Right lobe of liver (tissue), 6 donors: ENCODE data around the gene BCOR. TPM values are rescaled to one million over a fixed set of nuclear protein-coding genes. Genes with fewer than 3 reads are reported as not detected.

Experiments used
- ATAC-seq, 4 donors: fragments of 200-7000 bp; cut with Tn5 transposase; one replicate each; pipeline ENCODE4 v1.9.1; 2020; ENCODE audit warnings: mild to moderate bottlenecking in 4 of 4, moderate library complexity in 4 of 4
- DNase-seq, 3 donors: peaks; one replicate each; pipeline ENCODE4 v3.0.0-alpha.2; 2020
- H3K27ac ChIP-seq, 3 donors: fragments of 200-600 bp; one replicate each; pipeline ENCODE4 v1.8.0; 2022
- H3K27me3 ChIP-seq, 2 donors: fragments of 200-600 bp; one replicate each; pipeline ENCODE4 v1.8.0; 2022
- H3K36me3 ChIP-seq, 4 donors: fragments of 200-600 bp; sonication (generic) in 1 of 4; one replicate each; pipeline versions ENCODE4 v1.5.1 to v1.8.0; 2017 to 2022; ENCODE audit warnings: control low read depth in 1 of 4
- H3K4me1 ChIP-seq, 4 donors: fragments of 200-600 bp; sonication (generic) in 1 of 4; one replicate each; pipeline versions ENCODE4 v1.5.1 to v1.8.0; 2017 to 2022; ENCODE audit warnings: control low read depth in 1 of 4
- H3K4me3 ChIP-seq, 3 donors: fragments of 200-600 bp; one replicate each; pipeline ENCODE4 v1.8.0; 2022
- H3K9me3 ChIP-seq, 4 donors: fragments of 200-600 bp; sonication (generic) in 1 of 4; one replicate each; pipeline versions ENCODE4 v1.5.1 to v1.8.0; 2017 to 2022; ENCODE audit warnings: control low read depth in 1 of 4
- CTCF ChIP-seq, 4 donors: fragments of 200-600 bp in 3 of 4; fragments of 450-650 bp in 1 of 4; IDR thresholded peaks; one replicate each; pipeline versions ENCODE4 v1.5.1 to v1.8.0; 2016 to 2022; ENCODE audit warnings: antibody characterized with exemption in 4 of 4, mild to moderate bottlenecking in 2 of 4
- POLR2A ChIP-seq: fragments of 450-650 bp; IDR thresholded peaks from one replicate; pipeline ENCODE4 v1.6.1; 2017; ENCODE audit warnings: antibody characterized with exemption, mild to moderate bottlenecking
- WGBS: methylation state at CpG from one replicate; pipeline ENCODE4 v1.1.6; 2018; ENCODE audit warnings: low coverage, low lambda C conversion rate; ENCODE audit not compliant: insufficient coverage; ENCODE audit errors: missing lambda C conversion rate; 5-methylcytosine and 5-hydroxymethylcytosine counted together
- intact Hi-C, 2 donors: fragments of 100-400 bp; cut with DNase I; formaldehyde crosslinking; loops; one replicate each; pipeline versions ENCODE4 v1.11.2 to v1.14.1; 2022
- total RNA-seq, 6 experiments: library from RNA; depleted of rRNA in 2 of 6; stranded (reverse); fragments of >200 nt in 2 of 6; fragmentation: NEBNext Ultra II Directional in 3 of 6; extraction: Animal tissue kit (Norgen Biotek cat#: 25700) in 3 of 6; gene quantifications; one replicate each; pipeline versions ENCODE4 v1.1.0 to v1.2.4, GENCODE V29; 2016 to 2023
- donor health status: DM: no; HTN: yes; CAD: no.
- donor health status: DM: no; HTN: no; CAD: no.
- donor health status: DM: no; HTN: no; CAD: no.
- donor health status: DM: no; HTN: yes; CAD: no.
- donor health status: DM: no; HTN: yes; CAD: no.

Gene BCOR
- total RNA-seq, 6 experiments from 2014 or later, result 9.4 to 16.6 (median 12.0) TPM

DNA sequence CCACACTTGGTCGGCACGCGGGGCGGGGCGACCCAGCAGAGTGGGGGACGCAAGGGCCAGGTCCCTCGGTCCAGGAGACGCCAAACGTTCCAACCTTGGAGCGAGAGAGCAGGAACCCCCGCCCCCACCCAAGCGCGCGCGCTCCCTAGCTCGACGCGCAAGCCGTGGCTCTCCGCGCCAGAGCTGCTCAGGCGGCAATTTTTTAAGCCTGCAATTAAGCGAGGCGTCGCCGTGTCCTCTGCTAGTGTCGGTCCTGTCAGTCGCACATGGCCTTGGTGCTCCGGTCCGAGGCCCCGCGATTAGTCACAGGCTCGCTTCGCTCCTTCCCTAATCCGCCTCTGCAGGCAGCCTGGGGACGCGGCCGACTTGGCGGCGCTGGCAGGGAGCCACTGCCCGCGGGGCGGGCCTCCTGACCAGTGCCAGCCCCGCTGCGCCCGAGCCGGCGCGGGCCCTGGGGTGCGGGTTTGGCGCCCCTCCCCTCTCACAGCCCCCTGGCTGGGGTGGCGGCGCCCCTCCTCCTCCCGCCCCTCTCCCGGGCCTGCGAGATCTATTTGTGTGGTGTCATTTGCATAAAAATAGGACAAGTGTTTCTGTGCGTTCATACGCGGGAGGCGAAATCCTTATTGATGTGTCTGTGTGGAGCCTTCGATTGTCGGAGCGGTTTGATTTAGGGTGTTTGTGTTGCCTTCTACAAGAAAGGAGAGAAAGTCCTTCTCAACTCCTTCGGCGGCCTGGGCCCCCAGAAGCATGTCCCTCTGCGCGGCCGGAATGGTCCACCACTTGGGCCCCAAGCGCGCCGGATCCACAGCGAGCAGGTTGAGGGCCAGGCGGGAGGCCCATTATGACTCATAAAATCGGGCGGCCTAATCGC, 9.8 kb upstream of the BCOR start:
- Histone ChIP-seq H3K27me3 (no peaks in the 10 kb centered on the region), H3K9me3 (no peaks in the 10 kb centered on the region), H3K4me3 (peak overlapping the region; percentile 33 to 63 (median 60)), H3K27ac (peak overlapping the region; percentile 60 to 91 (median 79)), H3K36me3 (no peaks in the 10 kb centered on the region), H3K4me1 (peaks cover 0 to 31% (median 3%) of the 10 kb centered on the region in 4 donors)
- intact Hi-C loops, result loop anchor here (5.0 to 10.0 kb wide), 2 partner anchors 45 to 47 kb away; no protein-coding TSS in a partner anchor
- WGBS, result 6% methylated on average over 9 of the region's 76 CpGs
- peak; percentile 73 to 78 (median 76) for DNase-seq
- ATAC-seq, result peak; percentile 23 to 40 (median 34)
- TF ChIP-seq CTCF (IDR thresholded peaks at IDR 0.05) (no peak), POLR2A (no peak)

DNA sequence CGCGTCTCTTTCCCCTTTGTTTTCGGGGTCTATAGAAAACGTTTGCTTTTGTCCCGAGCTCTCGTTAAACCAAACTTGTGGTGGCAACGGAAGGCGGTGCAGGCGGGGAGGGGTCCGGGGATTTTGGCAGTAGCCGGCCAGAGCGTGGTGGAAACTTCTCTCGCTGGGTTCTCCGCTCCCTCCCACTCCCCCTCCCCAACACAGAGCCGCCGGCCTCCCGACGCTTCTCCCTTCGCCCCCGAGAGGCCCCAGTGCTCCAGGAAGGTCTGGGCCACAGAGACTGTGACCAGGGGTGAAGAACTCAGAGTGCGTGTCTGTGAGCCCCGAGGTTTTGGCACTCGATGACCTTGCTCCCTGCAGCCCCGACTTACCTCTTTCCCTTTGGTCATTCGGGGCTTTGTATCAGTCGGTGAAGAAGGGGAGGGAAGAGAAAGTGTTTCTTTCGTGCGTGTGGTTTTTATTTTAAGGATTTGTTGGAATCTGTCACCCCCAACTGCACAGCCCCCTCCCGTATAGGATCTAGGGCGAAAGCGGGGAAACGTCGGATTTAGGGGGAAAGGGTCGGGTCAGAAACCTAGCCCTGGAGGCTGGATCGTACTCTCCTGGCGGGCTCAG, 9.0 kb upstream of the BCOR start:
- no peaks in the 10 kb centered on the region for H3K9me3 ChIP-seq
- DNase-seq (peak in 1 of 3 donors; percentile 47), ATAC-seq (no peak)
- peaks cover 0 to 31% (median 3%) of the 10 kb centered on the region in 4 donors for H3K4me1 ChIP-seq
- H3K36me3 ChIP-seq, result no peaks in the 10 kb centered on the region
- intact Hi-C loops, result loop anchor here (5.0 to 10.0 kb wide), 2 partner anchors 46 to 48 kb away; no protein-coding TSS in a partner anchor
- TF ChIP-seq POLR2A (no peak), CTCF (IDR thresholded peaks at IDR 0.05) (no peak)
- WGBS, result 3% methylated on average over 16 of the region's 36 CpGs
- H3K27ac ChIP-seq, result peak overlapping the region; percentile 79 to 91 (median 83)
- peak overlapping the region; percentile 40 to 63 (median 60) for H3K4me3 ChIP-seq
- H3K27me3 ChIP-seq, result no peaks in the 10 kb centered on the region

DNA sequence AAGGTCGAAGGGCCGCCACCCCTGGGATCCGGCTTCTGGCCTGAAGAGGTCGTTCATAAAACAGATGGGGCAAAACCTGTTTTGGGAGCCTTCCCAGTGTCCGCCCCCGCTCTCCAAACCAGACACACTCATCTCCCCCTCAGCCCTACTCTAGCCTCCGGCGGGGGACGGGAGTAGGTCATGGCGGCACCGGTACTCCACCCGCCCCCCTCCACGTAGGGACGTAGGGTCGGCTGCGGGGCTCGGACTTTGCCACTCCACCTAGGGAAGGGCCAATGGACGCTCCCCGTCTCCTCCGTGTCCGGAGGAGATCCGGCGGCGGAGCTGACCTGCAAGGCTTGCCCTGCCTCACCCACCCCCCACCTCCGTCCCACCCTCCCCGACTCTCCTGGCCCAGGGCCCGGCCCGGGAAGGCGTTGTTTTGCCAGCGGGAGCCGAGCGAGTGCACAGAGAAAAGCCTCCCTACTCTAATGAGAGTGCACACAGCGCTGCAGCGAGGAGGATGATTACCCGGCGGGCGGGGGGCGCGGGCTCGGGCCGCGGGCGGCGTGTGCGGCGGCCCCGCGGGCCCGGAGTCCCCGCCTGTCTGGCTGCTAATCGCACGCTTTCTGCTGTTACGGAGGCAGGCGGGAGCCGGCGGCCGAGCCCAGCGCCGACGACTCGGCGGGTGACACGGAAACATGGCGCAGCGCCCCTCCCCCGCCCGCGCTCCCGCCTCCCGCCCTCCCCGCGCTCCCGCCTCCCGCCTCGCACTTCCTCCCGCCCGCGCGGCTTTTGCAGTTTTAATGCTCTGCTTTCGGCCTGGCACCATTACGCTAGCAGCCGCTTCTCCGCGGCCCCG, 8.3 kb upstream of the BCOR start:
- Histone ChIP-seq H3K36me3 (no peaks in the 10 kb centered on the region), H3K4me1 (peaks cover 0 to 31% (median 3%) of the 10 kb centered on the region in 4 donors), H3K4me3 (peak overlapping the region; percentile 40 to 63 (median 60)), H3K27me3 (no peaks in the 10 kb centered on the region), H3K27ac (peak overlapping the region; percentile 79 to 91 (median 83)), H3K9me3 (no peaks in the 10 kb centered on the region)
- DNase-seq, result peak; percentile 81 to 84 (median 82)
- peak; percentile 7 to 28 (median 16) for ATAC-seq
- TF ChIP-seq CTCF (IDR thresholded peaks at IDR 0.05) (no peak), POLR2A (no peak)
- 7% methylated on average over 29 of the region's 85 CpGs for WGBS
- intact Hi-C loops, result loop anchor here (5.0 to 10.0 kb wide), 2 partner anchors 46 to 49 kb away; no protein-coding TSS in a partner anchor
